K562 treated with DMSO at 1 percent for 12 hours (cell line): ENCODE data around the gene P4HB. TPM values are rescaled to one million over a fixed set of nuclear protein-coding genes. Genes with fewer than 3 reads are reported as not detected.

Source experiments
- total RNA-seq: library from RNA; unstranded; fragments of 300-600 nt; gene quantifications from 2 replicates; pipeline ENCODE4 v1.2.3, GENCODE V29; 2022; ENCODE audit not compliant: insufficient read depth

Gene P4HB
- total RNA-seq, result 670 and 837 TPM in 2 replicates

GRCh38 chr17:81859906-81860755 lies at the start of gene P4HB:
TSS of gene P4HB (minus strand) at chr17:81860535. CDS start at chr17:81860471, 64 bp downstream.

GRCh38 chr17:81902023-81902652 lies 41.8 kb upstream of the P4HB start, which contains the start of gene NPB:
TSS of gene NPB (plus strand) at chr17:81902238. CDS start at chr17:81902278, 40 bp downstream.

GRCh38 chr17:81870981-81871386 lies 10.6 kb upstream of the P4HB start, which contains the start of gene ARHGDIA:
TSS of gene ARHGDIA (minus strand) at chr17:81871337. CDS start at chr17:81869930, 1,407 bp downstream.

GRCh38 chr17:81834831-81835267 lies 25.5 kb downstream of the P4HB start, which contains the start of gene PPP1R27:
TSS of gene PPP1R27 (minus strand) at chr17:81835050. CDS start at chr17:81834953, 97 bp downstream.

GRCh38 chr17:81833160-81833920 lies 27.0 kb downstream of the P4HB start, which contains the start of gene MCRIP1:
TSS of gene MCRIP1 (minus strand) at chr17:81833291. CDS start at chr17:81824506, 8,785 bp downstream.

GRCh38 chr17:81803728-81804558 lies 56.4 kb downstream of the P4HB start, which contains the start of gene GCGR:
TSS of gene GCGR (plus strand) at chr17:81804150. CDS start at chr17:81809019, 4,869 bp downstream.

Other genes with a start within 250 kb of the P4HB start
- gene NPLOC4, start 223.4 kb downstream of the P4HB start, total RNA-seq, result 66.5 and 131 TPM in 2 replicates
- gene TSPAN10, start 223.3 kb downstream of the P4HB start, total RNA-seq, result 0.47 and 1.2 TPM in 2 replicates
- not detected in 2 replicates for gene PDE6G, start 204.0 kb downstream of the P4HB start, total RNA-seq
- gene OXLD1, start 193.9 kb downstream of the P4HB start, total RNA-seq, result 72.5 and 109 TPM in 2 replicates
- 28.5 and 31.3 TPM in 2 replicates for gene CCDC137, start 193.8 kb downstream of the P4HB start, total RNA-seq
- gene ARL16, start 176.7 kb downstream of the P4HB start, total RNA-seq, result 24.9 and 32.6 TPM in 2 replicates
- gene HGS, start 176.5 kb downstream of the P4HB start, total RNA-seq, result 63.2 and 121 TPM in 2 replicates
- 72.5 and 114 TPM in 2 replicates for gene MRPL12, start 157.2 kb downstream of the P4HB start, total RNA-seq
- gene SLC25A10, start 148.3 kb downstream of the P4HB start, total RNA-seq, result 49.3 and 53.8 TPM in 2 replicates
- gene GCGR, start 56.4 kb downstream of the P4HB start, total RNA-seq, result not detected in 2 replicates
- 192 and 316 TPM in 2 replicates for gene MCRIP1, start 27.2 kb downstream of the P4HB start, total RNA-seq
- gene PPP1R27, start 25.5 kb downstream of the P4HB start, total RNA-seq, result not detected in 2 replicates
- 219 and 311 TPM in 2 replicates for gene ARHGDIA, start 10.8 kb upstream of the P4HB start, total RNA-seq
- 131 and 173 TPM in 2 replicates for gene ALYREF, start 31.1 kb upstream of the P4HB start, total RNA-seq
- 460 and 768 TPM in 2 replicates for gene ANAPC11, start 31.2 kb upstream of the P4HB start, total RNA-seq
- 3.1 and 4.4 TPM in 2 replicates for gene NPB, start 41.7 kb upstream of the P4HB start, total RNA-seq
- 43.6 and 61.6 TPM in 2 replicates for gene PCYT2, start 50.9 kb upstream of the P4HB start, total RNA-seq
- 34.3 and 38.5 TPM in 2 replicates for gene SIRT7, start 57.6 kb upstream of the P4HB start, total RNA-seq
- 45.0 and 63.6 TPM in 2 replicates for gene MAFG, start 67.2 kb upstream of the P4HB start, total RNA-seq
- 170 and 175 TPM in 2 replicates for gene PYCR1, start 76.8 kb upstream of the P4HB start, total RNA-seq
- not detected in 2 replicates for gene MYADML2, start 86.7 kb upstream of the P4HB start, total RNA-seq
- 9.0 and 9.7 TPM in 2 replicates for gene NOTUM, start 100.7 kb upstream of the P4HB start, total RNA-seq
- gene ASPSCR1, start 117.1 kb upstream of the P4HB start, total RNA-seq, result 32.7 and 45.0 TPM in 2 replicates
- 108 and 156 TPM in 2 replicates for gene CENPX, start 162.3 kb upstream of the P4HB start, total RNA-seq
- gene LRRC45, start 162.8 kb upstream of the P4HB start, total RNA-seq, result 11.1 and 13.9 TPM in 2 replicates
- 58.4 and 82.9 TPM in 2 replicates for gene RAC3, start 171.1 kb upstream of the P4HB start, total RNA-seq
- 273 and 376 TPM in 2 replicates for gene DCXR, start 177.2 kb upstream of the P4HB start, total RNA-seq
- gene RFNG, start 191.3 kb upstream of the P4HB start, total RNA-seq, result 33.4 and 35.0 TPM in 2 replicates
- 118 and 137 TPM in 2 replicates for gene GPS1, start 191.4 kb upstream of the P4HB start, total RNA-seq
- gene DUS1L, start 205.3 kb upstream of the P4HB start, total RNA-seq, result 185 and 205 TPM in 2 replicates
- 69.3 and 119 TPM in 2 replicates for gene FASN, start 237.7 kb upstream of the P4HB start, total RNA-seq